GM12891 (cell line): ENCODE measurements around the gene PCSK5.

Experiments used
- PAX5 ChIP-seq: IDR thresholded peaks from 2 replicates; pipeline ENCODE4 v1.6.1; 2011; ENCODE audit warnings: low read length, moderate library complexity, mild to moderate bottlenecking; ENCODE audit not compliant: insufficient read depth, severe bottlenecking
- POLR2A ChIP-seq: IDR thresholded peaks from 2 replicates; pipeline ENCODE4 v1.6.1; 2011; ENCODE audit warnings: low read depth, low read length, control low read depth
- POLR2AphosphoS5 ChIP-seq: IDR thresholded peaks from 2 replicates; pipeline ENCODE4 v1.6.1; 2011; ENCODE audit warnings: low read depth, low read length, control low read depth
- POU2F2 ChIP-seq: IDR thresholded peaks from 2 replicates; pipeline ENCODE4 v1.6.1; 2011; ENCODE audit warnings: low read depth, mild to moderate bottlenecking, control low read depth, low read length, moderate library complexity
- SPI1 ChIP-seq: IDR thresholded peaks from 2 replicates; pipeline ENCODE4 v1.6.1; 2011; ENCODE audit warnings: low read depth, low read length, control low read depth
- TAF1 ChIP-seq: IDR thresholded peaks from 2 replicates; pipeline ENCODE4 v1.6.1; 2011; ENCODE audit warnings: low read depth, low read length, control low read depth

- TF ChIP-seq POLR2AphosphoS5 (no peak), POLR2A (no peak), TAF1 (no peak), PAX5 (no peak), SPI1 (no peak), POU2F2 (no peak)
Observed at GRCh38 chr9:75930730-75931321, 40.4 kb downstream of the PCSK5 start.
